Brain pericyte (primary cell): ENCODE measurements around the gene SMYD4.

Experiments
- DNase-seq: peaks from one replicate; pipeline ENCODE4 v3.0.0-alpha.2; 2012; ENCODE audit warnings: low read depth, low spot score

SMYD4 gene

GRCh38 chr17:1732241-1732832 is 97.4 kb downstream of the SMYD4 start:
- no peak for DNase-seq

GRCh38 chr17:1731194-1731506 is 98.6 kb downstream of the SMYD4 start:
- DNase-seq: no peak

GRCh38 chr17:1730326-1731193 is 99.1 kb downstream of the SMYD4 start:
- DNase-seq: no peak

- no peak for DNase-seq
These were observed 99.8 kb downstream of the SMYD4 start for GRCh38 chr17:1729966-1730325.
